PFSK-1 (cell line): ENCODE data around the gene CASR.

ENCODE experiments used
- FOXP2 ChIP-seq: optimal IDR thresholded peaks from 2 replicates; pipeline ENCODE3; 2011; ENCODE audit warnings: borderline replicate concordance, control low read depth, inconsistent platforms; ENCODE audit not compliant: insufficient read depth; ENCODE audit errors: extremely low read length, extremely low read depth
- POLR2AphosphoS5 ChIP-seq: IDR thresholded peaks from 2 replicates; pipeline ENCODE4 v1.6.1; 2012; ENCODE audit warnings: low read depth, mild to moderate bottlenecking, control low read depth, low read length, moderate library complexity
- REST ChIP-seq, 2 experiments: IDR thresholded peaks; 2 replicates each; pipeline versions ENCODE4 v1.6.1 to v1.8.0; 2011 to 2012; ENCODE audit warnings: low read depth in 2 of 2, low read length in 2 of 2, control low read depth in 1 of 2, inconsistent platforms in 1 of 2, mild to moderate bottlenecking in 1 of 2, moderate library complexity in 1 of 2; ENCODE audit not compliant: insufficient read depth in 1 of 2
- SIN3A ChIP-seq: IDR thresholded peaks from 2 replicates; pipeline ENCODE4 v1.6.1; 2012; ENCODE audit warnings: mild to moderate bottlenecking, low read length, moderate library complexity, borderline replicate concordance; ENCODE audit not compliant: insufficient read depth
- TAF1 ChIP-seq: IDR thresholded peaks from 2 replicates; pipeline ENCODE4 v1.6.1; 2012; ENCODE audit warnings: low read length, control low read depth, borderline replicate concordance; ENCODE audit not compliant: insufficient read depth

CASR gene

GRCh38 chr3:122199552-122199951, 16.1 kb downstream of the CASR start:
- TF ChIP-seq SIN3A, result no peak
- TF ChIP-seq POLR2AphosphoS5, result no peak
- no peak for TF ChIP-seq REST (IDR thresholded peaks at IDR 0.05; ENCODE audit: insufficient read depth in 1 of 2, low read depth in 2 of 2, low read length in 2 of 2)
- TF ChIP-seq FOXP2, result no peak
- TF ChIP-seq TAF1, result no peak

GRCh38 chr3:122200661-122201060, 17.2 kb downstream of the CASR start:
- no peak for TF ChIP-seq FOXP2

- TF ChIP-seq SIN3A (no peak), FOXP2 (no peak), POLR2AphosphoS5 (no peak), TAF1 (no peak), REST (IDR thresholded peaks at IDR 0.05; ENCODE audit: insufficient read depth in 1 of 2, low read depth in 2 of 2, low read length in 2 of 2) (no peak)
These were observed 25.1 kb downstream of the CASR start for GRCh38 chr3:122208579-122208978.

- TF ChIP-seq SIN3A (no peak), TAF1 (no peak), FOXP2 (no peak), REST (IDR thresholded peaks at IDR 0.05; ENCODE audit: insufficient read depth in 1 of 2, low read depth in 2 of 2, low read length in 2 of 2) (no peak), POLR2AphosphoS5 (no peak)
These were observed 30.2 kb downstream of the CASR start for GRCh38 chr3:122213650-122214049.

GRCh38 chr3:122214711-122215110, 31.2 kb downstream of the CASR start:
- no peak for TF ChIP-seq TAF1
- no peak for TF ChIP-seq POLR2AphosphoS5
- TF ChIP-seq FOXP2, result no peak
- TF ChIP-seq REST (IDR thresholded peaks at IDR 0.05; ENCODE audit: insufficient read depth in 1 of 2, low read depth in 2 of 2, low read length in 2 of 2), result no peak
- TF ChIP-seq SIN3A, result no peak
